GM19023 (cell line): ENCODE data around the gene APP.

Experiments
- ATAC-seq: cut with Tn5 transposase; IDR thresholded peaks from one replicate; pipeline ENCODE4 v1.9.1; 2021; ENCODE audit warnings: mild to moderate bottlenecking, moderate library complexity; ENCODE audit not compliant: unreplicated experiment

Gene APP

DNA sequence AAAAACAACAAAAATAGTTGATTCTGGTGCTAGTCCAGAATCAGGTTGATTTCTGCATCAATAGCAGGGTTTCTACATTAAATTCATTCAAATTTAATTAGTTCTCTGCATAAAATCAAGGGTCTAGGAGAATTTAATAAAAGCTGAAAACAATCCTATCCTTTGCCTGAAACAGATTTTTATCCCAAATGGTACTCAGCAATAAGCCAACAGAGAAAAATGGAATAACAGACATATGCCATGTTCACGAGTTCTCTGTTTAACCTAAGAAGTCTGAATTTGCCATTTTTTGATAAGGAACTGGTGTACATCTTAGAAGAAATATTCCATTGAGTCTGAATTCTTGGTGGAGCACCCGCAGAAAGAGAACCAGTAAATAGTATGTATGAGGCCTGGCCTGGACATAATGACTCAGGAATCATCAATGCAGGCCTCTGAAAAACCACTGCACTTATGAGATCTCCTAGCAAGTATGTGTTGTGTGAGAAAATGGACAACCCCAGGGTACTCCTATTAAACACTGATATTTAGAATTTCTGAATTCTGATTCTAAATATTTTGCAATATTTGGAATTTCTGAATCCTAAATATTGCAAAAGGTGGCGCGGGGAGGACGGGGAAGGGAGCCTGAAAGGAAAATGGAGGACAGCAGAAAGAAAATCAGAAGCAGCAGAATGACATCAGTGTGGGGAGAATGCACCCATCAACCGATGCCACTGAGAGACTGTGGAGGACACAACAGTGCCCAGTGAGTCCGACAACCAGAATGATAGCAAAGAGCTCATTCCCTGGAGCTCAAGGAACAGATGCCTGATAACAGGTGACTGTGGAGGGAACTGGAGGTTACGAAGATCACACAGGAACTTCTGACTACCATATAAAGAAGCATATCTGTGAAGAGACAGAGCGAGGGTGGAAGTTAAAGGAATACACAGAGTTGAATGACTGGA lies 97.6 kb downstream of the APP start:
- no peak for ATAC-seq

DNA sequence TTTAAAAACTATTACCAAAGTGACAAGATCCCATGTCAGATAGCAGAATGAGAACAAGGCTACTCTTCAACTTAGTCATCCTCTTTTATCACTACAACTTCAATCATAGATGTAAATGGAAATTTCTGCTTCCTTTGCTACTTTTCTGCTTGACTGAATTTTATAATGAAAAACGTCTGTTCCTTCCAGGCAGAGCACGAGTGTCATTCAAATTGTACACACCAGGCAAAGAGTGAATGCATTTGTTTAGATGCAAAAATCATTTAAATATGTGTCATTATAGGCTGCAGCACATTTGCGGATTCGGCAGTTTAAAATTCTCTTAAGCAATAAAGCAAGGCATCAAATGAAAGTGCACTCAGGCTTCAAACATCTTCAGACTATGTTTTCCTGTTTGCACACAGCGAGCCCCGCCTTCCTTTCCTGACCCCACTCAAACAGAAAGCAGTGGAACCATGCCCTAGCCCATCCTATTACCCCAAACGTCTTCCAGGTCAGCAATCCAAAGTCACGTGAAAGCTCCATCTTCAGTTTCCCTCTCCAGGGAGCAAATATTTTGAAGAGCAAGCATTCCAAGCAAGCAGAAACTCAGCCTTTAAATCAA lies 99.6 kb downstream of the APP start:
- no peak for ATAC-seq

DNA sequence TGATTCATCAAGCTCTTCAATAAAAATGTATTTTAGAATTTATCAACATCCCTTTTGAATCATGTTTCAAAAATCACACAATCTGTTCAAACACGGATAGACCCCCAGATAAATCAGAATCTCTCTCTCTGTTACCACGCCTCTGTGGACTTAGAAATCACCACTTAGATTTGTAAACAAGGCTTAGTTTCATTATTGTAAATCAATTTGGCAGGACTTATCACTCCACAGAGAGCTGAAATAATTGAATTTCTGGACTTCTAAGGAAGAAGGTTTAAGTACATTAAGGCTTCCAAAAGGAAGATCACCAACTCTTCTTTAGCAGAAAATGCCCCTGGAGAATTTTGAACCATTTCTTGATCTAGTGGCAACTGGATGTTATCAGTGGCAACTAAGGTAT lies 100.4 kb downstream of the APP start:
- no peak for ATAC-seq

DNA sequence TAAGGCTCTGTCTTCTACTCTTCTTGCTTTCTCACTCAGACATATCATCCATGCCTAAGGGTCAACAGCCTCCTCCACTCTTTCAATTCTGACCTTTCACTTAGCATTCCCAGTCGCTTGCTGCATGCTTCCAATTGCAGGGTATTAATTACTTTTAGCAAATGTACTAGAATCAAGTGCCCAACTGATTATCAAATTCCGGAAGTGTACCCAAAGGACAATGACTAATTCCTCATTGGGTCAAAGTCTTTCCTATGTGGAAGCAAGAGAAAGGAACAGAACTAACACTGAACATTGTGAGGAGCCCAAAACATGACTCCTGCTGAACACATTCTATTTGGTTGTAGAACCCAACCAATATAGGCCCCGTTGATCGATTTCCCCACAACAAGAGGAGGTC lies 101.8 kb downstream of the APP start:
- ATAC-seq, result no peak

DNA sequence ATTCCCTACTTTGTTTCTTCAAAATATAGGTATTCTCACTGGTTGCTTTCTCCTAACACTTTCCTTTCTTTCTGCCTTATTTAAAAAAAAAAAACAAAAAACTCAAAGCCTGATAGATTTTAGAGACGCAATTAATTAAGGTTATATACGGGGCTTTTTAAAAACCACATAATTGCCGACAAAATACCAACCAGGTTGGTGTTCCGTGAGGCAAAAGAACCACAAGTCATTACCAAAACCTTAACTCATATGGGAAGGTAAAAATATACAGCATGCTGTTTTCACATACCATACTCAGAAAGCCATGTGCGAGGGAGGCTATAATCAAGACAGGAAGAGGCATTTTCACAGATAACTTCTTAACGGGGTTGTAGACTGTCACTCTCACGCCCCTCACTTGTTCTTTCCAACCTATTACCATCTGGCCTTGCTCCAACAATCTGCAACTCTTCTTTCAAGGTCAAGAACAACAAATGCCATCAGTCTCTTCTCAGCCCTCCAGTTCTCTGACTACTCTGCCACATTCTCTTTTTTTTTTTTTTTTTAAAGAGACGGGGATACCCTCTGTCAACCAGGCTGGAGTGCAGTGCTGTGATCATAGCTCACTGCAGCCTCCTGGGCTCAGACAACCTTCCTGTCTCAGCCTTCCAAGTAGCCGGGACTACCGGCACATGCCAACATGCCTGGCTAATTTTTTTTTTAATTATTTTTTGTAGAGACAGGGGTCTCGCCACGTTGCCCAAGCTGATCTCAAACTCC lies 102.6 kb downstream of the APP start:
- no peak for ATAC-seq

DNA sequence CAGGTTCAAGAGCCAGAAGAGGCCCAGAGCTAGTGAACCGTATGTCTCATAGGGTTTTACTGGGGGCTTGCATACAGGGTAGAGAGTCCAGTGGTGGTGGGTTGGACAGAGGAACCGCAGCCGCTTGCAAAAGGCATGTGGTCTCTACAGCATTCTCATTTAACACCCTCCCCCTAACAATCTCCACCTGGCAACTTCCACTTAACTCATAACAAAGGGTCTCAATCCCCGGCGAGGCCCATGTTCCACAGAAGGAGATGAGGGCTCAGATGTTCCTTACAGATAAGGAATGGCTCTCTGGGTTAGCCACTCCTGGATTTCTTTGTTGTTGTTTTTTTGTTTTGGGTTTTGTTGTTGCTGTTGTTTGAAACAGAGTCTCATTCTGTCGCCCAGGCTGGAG lies 106.1 kb downstream of the APP start:
- no peak for ATAC-seq

DNA sequence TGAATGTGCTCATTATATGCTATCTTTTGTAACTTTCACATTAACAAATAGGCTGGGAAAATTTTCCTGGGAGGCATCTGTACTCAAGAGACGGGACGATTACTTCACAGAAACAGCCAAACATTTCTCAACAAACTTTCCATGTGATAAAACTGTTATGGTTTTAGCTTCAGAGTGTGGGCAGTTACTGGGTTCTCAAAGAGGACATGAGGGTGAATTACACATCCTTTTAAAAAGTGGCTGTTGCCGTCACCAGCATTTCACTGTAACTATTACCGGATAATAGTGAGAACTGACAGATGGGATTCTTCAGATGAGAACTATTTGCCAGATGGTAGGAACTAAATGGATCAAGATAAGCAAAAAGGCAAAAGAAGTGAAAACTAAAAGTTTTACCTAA lies 109.1 kb downstream of the APP start:
- ATAC-seq, result no peak

DNA sequence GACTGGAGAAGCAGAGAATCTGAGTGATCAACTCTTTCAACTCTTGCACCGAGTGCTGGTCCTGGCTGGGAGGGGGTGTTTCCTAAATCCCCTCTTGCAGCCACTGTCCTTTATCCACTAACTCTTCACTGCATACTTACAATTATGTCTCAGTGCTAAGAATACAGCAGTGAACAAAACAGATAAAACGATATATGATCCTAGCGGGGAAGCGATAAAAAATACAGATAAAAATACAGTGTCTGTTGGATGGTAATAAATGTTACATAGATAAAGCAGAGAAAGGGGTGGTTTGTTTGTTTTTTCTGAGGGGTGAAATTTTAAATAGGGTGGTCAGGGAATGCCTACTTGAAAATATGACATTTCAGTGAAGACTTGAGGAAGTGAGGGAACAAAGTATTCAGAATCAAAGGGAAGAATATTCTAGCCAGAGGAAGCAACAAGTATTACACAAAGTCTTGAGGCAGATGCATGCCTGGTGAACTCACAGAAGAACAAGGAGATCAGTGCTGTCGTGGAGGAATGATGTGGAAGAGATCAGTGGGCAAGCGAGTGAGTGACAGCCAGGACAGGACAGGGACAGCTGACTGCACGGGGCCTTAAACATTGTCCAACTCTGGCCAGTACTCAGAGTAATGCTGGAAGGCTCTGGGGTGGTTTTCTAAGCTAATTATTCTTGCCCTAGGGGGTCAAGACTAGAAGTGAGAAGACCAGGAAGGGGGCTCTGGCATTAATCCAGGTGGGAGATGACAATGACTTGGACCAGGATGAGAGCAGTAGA lies 110.0 kb downstream of the APP start:
- no peak for ATAC-seq

DNA sequence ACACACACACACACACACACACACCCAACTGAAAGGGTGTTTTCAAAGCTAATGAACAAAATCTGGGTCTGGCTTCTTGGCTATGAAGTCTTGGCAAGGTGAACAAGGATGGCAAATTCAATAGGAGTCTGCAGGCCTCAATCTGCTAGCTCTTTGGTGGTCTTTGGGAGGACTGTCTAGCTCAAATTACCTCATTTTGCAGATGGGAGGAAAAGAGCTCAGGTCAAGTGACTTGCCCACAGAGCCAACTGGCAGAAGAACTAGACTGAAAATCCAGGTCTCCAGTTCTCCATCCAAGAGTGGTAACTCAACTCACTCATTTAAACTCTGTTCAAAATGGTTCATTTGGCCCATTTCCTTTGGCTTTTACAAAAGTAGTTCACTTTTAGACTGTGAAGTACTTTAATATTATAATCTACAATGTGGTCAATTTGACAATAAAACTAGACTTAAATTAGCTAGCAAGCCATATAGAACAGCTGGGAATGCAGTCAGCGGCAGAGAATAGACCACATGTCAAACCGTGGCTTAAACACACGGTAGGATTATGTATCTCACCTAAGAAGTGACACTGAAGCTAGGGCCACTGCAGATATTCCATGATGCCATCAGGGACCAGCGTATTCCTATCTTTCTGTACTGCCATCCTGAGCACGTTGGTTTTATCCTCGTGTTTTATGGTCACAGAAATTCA lies 112.9 kb downstream of the APP start:
- no peak for ATAC-seq

DNA sequence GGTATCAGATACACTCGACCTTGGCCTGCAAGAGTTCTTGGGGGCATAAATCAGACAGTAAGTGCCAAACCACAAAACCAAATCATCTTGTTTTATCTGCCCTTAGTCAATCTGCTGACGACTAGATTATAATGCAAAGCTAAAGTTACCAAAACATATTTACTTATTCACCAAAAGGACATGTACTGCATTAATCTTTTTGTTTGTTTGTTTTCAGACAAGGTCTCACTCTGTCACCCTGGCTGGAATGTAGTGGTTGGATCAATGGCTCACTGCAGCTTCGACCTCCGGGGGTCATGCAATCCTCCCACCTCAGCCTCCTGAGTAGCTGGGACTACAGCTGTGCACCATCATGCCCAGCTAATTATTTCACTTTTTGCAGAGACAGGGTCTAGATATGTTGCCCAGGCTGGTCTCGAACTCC lies 114.7 kb downstream of the APP start:
- no peak for ATAC-seq

DNA sequence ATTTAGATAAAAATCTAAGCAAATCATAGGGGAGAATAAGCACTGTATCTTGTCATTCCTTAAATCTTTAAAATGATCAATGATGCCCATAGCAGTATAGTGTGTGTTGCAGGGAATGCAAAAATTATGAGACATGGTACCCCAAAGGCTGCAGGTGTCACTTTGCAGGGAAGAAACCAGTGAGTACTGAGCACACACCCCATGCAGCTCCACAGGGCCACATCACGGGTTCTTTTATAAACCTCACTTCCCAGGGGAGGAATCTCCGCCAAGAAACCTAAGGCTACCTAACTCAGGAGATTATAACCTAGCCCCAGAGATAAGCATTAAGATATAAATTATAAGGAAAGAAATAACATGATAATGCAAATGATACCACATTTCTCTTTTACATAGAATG lies 115.6 kb downstream of the APP start:
- no peak for ATAC-seq

DNA sequence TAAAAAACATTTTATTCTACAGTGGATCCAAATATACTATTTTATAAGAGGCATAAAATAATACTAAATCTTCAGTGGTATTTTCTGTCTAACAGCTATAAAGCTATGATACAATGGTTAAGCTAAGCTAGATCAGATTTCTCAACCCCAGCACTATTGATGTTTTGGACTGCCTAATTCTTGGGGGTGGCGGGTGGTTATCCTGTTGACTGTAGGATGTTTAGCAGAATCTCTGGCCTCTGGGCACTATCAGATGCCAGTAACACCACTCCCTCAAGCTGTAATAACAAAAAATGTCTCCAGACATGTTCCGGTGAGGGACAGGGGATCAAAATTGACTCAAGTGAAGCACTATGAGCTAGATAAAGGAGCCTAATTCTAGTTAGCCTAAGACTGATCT lies 118.5 kb downstream of the APP start:
- ATAC-seq, result no peak

DNA sequence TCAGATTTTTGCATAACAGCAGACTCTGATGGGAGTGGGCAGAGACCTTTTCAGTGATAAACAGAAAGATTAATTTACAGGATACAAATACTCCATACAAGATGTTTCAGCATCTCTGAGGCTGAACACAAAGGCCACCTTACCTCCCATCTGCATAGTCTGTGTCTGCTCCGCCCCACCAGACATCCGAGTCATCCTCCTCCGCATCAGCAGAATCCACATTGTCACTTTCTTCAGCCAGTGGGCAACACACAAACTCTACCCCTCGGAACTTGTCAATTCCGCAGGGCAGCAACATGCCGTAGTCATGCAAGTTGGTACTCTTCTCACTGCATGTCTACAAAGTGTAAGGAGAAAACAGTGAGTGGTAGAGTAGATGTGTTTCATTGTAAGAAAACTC lies 119.7 kb downstream of the APP start:
- ATAC-seq, result no peak

DNA sequence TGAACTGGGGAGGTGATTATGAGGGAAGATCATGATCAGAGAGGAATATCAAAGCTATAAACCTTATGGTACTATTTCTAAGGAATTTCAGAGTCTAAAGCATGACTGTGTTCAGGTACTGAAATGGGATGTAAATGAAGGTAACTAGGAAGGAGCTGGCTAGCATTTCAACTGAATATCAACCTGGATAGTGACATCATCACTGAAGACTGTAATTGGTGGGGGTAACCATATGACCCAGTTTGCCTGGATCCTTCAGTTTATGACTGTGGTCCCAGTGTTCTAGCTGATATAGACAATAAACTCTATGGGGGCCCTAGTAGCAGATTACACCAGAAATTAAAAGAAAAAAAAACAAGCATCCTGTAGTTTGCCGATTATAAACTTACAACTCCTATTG lies 120.8 kb downstream of the APP start:
- ATAC-seq, result no peak

DNA sequence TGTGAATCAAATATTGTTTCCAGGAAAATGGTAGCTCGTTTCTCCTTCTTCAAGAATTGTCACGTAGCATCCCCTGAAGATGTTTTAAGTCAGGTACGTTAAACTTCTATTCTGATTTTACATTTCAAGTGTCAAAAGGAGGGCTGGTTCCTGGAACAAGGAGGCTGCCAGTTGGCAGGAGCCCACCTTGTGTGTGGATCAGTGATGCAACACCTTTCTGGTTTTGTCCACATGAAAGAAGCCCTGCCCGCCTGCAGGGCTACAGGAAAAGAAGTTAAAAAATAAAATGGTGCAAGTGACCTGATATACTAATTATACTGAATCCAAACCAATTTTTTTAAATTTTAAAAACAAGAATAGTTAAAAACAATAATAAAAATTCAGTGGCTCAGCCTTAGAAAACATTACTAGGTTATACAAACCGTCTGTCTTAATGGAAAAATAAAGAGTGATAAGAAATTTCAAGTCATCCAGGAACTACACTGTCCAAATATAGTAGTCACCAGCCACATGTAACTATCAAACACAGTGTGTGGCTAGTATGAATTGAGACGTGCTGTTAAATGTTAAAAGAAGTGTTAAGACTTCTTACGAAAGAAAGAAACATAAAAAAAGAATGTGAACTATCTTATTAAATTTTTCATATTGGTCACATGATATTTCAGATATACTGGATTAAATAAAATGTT lies 123.1 kb downstream of the APP start:
- ATAC-seq, result no peak

DNA sequence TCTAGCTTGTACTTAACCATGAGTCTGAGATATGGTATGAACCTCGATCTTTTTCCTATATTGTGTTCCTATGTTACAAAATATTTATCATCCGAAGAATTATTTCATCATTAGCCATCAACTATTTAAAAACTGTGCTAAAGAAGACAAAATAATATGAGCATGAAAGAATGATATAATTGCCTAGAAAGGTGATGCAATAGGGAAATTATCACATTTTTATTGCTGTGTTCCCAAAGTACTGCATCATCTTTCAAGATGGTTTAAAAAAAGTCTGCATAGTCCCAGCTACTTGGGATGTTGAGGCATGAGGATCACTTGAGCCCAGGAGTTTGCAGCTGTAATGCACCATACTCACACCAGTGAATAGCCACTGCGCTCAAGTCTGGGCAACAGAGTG lies 126.7 kb downstream of the APP start:
- no peak for ATAC-seq

DNA sequence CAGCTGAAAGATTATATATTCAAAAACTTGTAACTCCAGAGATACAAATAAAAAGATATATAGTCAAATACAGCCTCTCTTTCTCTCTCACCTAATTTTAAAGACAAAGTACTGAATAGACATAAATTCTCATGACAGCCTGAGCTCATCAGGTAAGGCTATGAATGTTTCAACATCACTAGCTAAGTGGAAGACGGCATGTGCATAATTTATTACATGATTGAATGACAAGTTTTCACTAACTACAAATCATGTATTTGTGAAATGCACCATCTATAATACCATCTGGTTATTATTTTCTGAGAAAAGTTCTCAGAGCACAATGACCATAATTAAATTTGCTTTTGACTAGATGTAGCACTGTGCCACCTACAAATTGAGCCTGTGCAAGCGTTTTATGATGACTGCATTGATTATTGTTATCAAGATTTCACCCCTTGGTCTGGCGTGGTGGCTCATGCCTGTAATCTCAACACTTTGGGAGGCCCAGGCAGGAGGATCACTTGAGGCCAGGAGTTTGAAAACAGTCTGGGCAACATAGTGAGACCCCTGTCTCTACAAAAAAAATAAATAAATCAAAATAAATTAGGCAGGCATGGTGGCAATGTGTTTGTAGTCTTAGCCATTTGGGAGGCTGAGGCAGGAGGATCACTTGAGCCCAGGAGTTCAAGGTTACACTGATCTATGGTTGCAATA lies 128.2 kb downstream of the APP start:
- no peak for ATAC-seq

DNA sequence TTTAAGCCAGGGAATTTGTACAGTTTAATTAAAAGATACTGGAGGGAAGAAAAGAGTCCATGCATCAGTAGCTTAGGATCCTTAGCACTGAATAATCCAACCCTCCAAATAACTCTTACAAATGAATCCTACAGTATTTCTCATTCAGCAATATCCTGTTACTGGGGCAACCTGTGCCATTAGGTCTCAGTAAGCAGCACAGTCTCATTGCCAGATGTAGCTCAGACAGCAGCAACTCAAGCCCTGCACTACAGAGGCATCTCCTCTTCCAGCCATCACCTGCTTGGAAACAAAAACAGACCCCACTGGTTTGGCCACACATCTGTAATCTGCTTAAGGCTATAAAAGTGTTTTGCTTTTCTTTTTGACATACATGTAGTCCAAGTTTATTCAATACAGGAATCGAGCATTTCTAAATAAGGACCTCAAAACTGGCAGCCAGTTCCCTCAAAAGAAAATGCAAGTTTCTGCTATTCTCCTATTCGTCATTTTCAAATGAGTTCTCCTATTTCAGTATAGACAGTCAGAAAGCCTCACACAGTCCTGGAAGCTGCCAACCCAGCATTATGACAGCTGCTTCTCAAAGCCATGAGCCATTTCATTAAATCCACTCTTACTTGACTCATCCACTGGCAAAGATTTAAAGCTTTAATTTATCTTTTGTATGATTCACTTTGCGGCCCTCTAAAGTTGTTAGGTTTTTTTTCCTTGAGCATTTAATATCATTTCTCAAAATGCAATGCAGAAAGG lies 129.0 kb downstream of the APP start:
- no peak for ATAC-seq

DNA sequence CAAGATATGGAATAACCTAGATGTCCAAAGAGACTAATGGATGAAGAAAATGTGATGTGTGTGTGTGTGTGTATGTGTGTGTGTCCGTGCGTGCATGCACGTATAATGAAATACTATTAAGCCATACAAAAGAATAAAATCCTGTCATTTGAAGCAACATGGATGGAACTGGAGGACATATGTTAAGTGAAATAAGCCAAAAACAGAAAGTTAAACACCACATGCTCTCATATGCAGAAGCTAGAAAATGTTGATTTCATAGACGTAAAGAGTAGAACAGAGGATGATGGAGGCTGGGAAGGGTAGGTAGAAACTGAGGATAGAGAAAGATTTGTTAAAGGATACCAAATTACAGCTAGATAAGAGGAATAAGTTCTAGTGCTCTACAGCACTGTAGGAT lies 133.7 kb downstream of the APP start:
- no peak for ATAC-seq
